Fibroblast of lung (primary cell): ENCODE measurements around the gene GDF2. TPM values are rescaled to one million over a fixed set of nuclear protein-coding genes. Genes with fewer than 3 reads are reported as not detected.

Experiments used
- DNase-seq, 2 donors: peaks; one replicate each; pipeline versions ENCODE4 v3.0.0 to v3.0.0-alpha.2; 2010; ENCODE audit warnings: low read depth in 2 of 2
- H2AFZ ChIP-seq: 2 replicates; pipeline ENCODE4 v1.5.1; 2012; ENCODE audit warnings: low read length, control low read depth, inconsistent platforms
- H3K27ac ChIP-seq: 2 replicates; pipeline ENCODE4 v1.5.1; 2011; ENCODE audit warnings: low read length, control low read depth; ENCODE audit not compliant: insufficient read depth
- H3K27me3 ChIP-seq: 2 replicates; pipeline ENCODE4 v1.5.1; 2011; ENCODE audit warnings: mild to moderate bottlenecking, low read length; ENCODE audit not compliant: control insufficient read depth, insufficient read depth
- H3K36me3 ChIP-seq: 2 replicates; pipeline ENCODE4 v1.5.1; 2011; ENCODE audit warnings: low read length; ENCODE audit not compliant: control insufficient read depth, insufficient read depth
- H3K4me1 ChIP-seq: 2 replicates; pipeline ENCODE4 v1.5.1; 2011; ENCODE audit warnings: low read length; ENCODE audit not compliant: control insufficient read depth, insufficient read depth; ENCODE audit errors: extremely low read depth
- H3K4me2 ChIP-seq: 2 replicates; pipeline ENCODE4 v1.5.1; 2011; ENCODE audit warnings: low read length, control low read depth; ENCODE audit not compliant: insufficient read depth; ENCODE audit errors: extremely low read depth
- H3K4me3 ChIP-seq, 4 experiments: fragments of 200-600 bp in 1 of 4; sonication (generic) in 1 of 4; replicated peaks in 1 of 4; 2 replicates each; pipeline ENCODE4 v1.5.1; 2011 to 2016; ENCODE audit warnings: low read length in 4 of 4, low read depth in 3 of 4, mild to moderate bottlenecking in 3 of 4, control low read depth in 2 of 4, inconsistent platforms in 1 of 4, mixed read lengths in 1 of 4; ENCODE audit not compliant: insufficient read depth in 1 of 4; ENCODE audit errors: control extremely low read depth in 1 of 4
- H3K79me2 ChIP-seq: 2 replicates; pipeline ENCODE4 v1.5.1; 2012; ENCODE audit warnings: mild to moderate bottlenecking, low read length, inconsistent platforms; ENCODE audit not compliant: control insufficient read depth, insufficient read depth
- H3K9ac ChIP-seq: 2 replicates; pipeline ENCODE4 v1.5.1; 2011; ENCODE audit warnings: mild to moderate bottlenecking, low read length, control low read depth; ENCODE audit not compliant: insufficient read depth
- H3K9me3 ChIP-seq: 2 replicates; pipeline ENCODE4 v1.5.1; 2012; ENCODE audit warnings: low read depth, low read length; ENCODE audit not compliant: control insufficient read depth, insufficient read depth
- H4K20me1 ChIP-seq: 2 replicates; pipeline ENCODE4 v1.5.1; 2011; ENCODE audit warnings: low read length; ENCODE audit not compliant: control insufficient read depth, insufficient read depth; ENCODE audit errors: extremely low read depth
- EZH2 ChIP-seq: IDR thresholded peaks from 2 replicates; pipeline ENCODE4 v1.5.1; 2012; ENCODE audit warnings: low read length, control low read depth, mild to moderate bottlenecking; ENCODE audit errors: missing control alignments
- polyA plus RNA-seq, 2 donors: library from polyadenylated mRNA; depleted of rRNA in 1 of 2; stranded (reverse) in 1 of 2; unstranded in 1 of 2; fragments of >200 nt; gene quantifications; 2 replicates each; pipeline ENCODE4 v1.2.1, GENCODE V29; 2011 to 2012; ENCODE audit warnings: missing spikeins in 1 of 2
- total RNA-seq: library from RNA; depleted of rRNA; stranded (reverse); fragments of >200 nt; gene quantifications from 2 replicates; pipeline ENCODE4 v1.2.1, GENCODE V29; 2014
- TF ChIP-seq, protein P1 (sequence below), 2 donors: IDR thresholded peaks in 1 of 2; conservative IDR thresholded peaks in 1 of 2; 1 replicate in 1 of 2; 2 replicates in 1 of 2; pipeline ENCODE4 v1.5.1; 2011 to 2012; ENCODE audit warnings: low read length in 2 of 2, control low read depth in 1 of 2, inconsistent platforms in 1 of 2, low read depth in 1 of 2, mild to moderate bottlenecking in 1 of 2

GDF2 gene
- total and polyA plus RNA-seq, 2 donors (not counting 1 experiment from before 2014, with no cell fraction given): not detected

GRCh38 chr10:47347303-47347675 is 25.0 kb downstream of the GDF2 start:
- TF ChIP-seq, protein P1, sequence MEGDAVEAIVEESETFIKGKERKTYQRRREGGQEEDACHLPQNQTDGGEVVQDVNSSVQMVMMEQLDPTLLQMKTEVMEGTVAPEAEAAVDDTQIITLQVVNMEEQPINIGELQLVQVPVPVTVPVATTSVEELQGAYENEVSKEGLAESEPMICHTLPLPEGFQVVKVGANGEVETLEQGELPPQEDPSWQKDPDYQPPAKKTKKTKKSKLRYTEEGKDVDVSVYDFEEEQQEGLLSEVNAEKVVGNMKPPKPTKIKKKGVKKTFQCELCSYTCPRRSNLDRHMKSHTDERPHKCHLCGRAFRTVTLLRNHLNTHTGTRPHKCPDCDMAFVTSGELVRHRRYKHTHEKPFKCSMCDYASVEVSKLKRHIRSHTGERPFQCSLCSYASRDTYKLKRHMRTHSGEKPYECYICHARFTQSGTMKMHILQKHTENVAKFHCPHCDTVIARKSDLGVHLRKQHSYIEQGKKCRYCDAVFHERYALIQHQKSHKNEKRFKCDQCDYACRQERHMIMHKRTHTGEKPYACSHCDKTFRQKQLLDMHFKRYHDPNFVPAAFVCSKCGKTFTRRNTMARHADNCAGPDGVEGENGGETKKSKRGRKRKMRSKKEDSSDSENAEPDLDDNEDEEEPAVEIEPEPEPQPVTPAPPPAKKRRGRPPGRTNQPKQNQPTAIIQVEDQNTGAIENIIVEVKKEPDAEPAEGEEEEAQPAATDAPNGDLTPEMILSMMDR (conservative IDR thresholded peaks at IDR 0.05 in 1 of 2, IDR thresholded peaks at IDR 0.05 in 1 of 2; ENCODE audit: low read depth in 1 of 2, low read length in 2 of 2): no peak
- TF ChIP-seq EZH2: no peak
- H2AFZ ChIP-seq: no peak overlapping the region
- H3K4me1 ChIP-seq: no peaks in the 10 kb centered on the region
- H3K9me3 ChIP-seq: no peaks in the 10 kb centered on the region
- no peak overlapping the region for H3K4me3 ChIP-seq
- no peaks in the 10 kb centered on the region for H3K79me2 ChIP-seq
- no peak overlapping the region for H3K4me2 ChIP-seq
- H3K27me3 ChIP-seq: no peaks in the 10 kb centered on the region
- no peak overlapping the region for H3K9ac ChIP-seq
- no peaks in the 10 kb centered on the region for H3K36me3 ChIP-seq
- no peak for DNase-seq
- no peak overlapping the region for H3K27ac ChIP-seq
- H4K20me1 ChIP-seq: no peaks in the 10 kb centered on the region

- Histone ChIP-seq H3K27me3 (no peaks in the 10 kb centered on the region), H3K79me2 (no peaks in the 10 kb centered on the region), H3K4me3 (no peak within 1 kb of the TSS), H3K9ac (no peak within 1 kb of the TSS), H3K4me2 (no peak within 1 kb of the TSS), H3K27ac (no peak within 1 kb of the TSS), H2AFZ (no peak within 1 kb of the TSS), H3K36me3 (no peaks in the 10 kb centered on the region), H4K20me1 (no peaks in the 10 kb centered on the region), H3K9me3 (no peaks in the 10 kb centered on the region), H3K4me1 (no peaks in the 10 kb centered on the region)
- no peak for DNase-seq
- no peak for TF ChIP-seq EZH2
- TF ChIP-seq, protein P1 (conservative IDR thresholded peaks at IDR 0.05 in 1 of 2, IDR thresholded peaks at IDR 0.05 in 1 of 2; ENCODE audit: low read depth in 1 of 2, low read length in 2 of 2): no peak
Measured at GRCh38 chr10:47348138-47348651, 25.9 kb downstream of the GDF2 start, which contains the start of gene RBP3. Gene RBP3 (plus strand): TSS chr10:47348363. CDS start chr10:47348485, 122 bp downstream.

GRCh38 chr10:47348661-47349470 is 26.6 kb downstream of the GDF2 start:
- Histone ChIP-seq H3K27me3 (no peaks in the 10 kb centered on the region), H4K20me1 (no peaks in the 10 kb centered on the region), H3K9me3 (no peaks in the 10 kb centered on the region), H3K79me2 (no peaks in the 10 kb centered on the region), H3K36me3 (no peaks in the 10 kb centered on the region), H2AFZ (no peak overlapping the region), H3K27ac (no peak overlapping the region), H3K4me2 (no peak overlapping the region), H3K9ac (no peak overlapping the region), H3K4me3 (no peak overlapping the region), H3K4me1 (no peaks in the 10 kb centered on the region)
- DNase-seq: no peak
- TF ChIP-seq, protein P1 (conservative IDR thresholded peaks at IDR 0.05 in 1 of 2, IDR thresholded peaks at IDR 0.05 in 1 of 2; ENCODE audit: low read depth in 1 of 2, low read length in 2 of 2): no peak
- TF ChIP-seq EZH2: no peak
